Measurements from ENCODE around the gene ATP1B4. TPM values are rescaled to one million over a fixed set of nuclear protein-coding genes. Genes with fewer than 3 reads are reported as not detected.

Gene ATP1B4
- total and polyA plus RNA-seq, 12 donors, result not detected

GRCh38 chrX:120429776-120430540 is 68.1 kb downstream of the ATP1B4 start:
- WGBS, 4 donors, result 76 to 94% (median 86%) methylated on average over 2 of the region's 2 CpGs
- no peak for DNase-seq
- intact Hi-C loops (cut with DNase I), result no loop called here
- no peaks in the 10 kb centered on the region for H3K36me3 ChIP-seq (replicated peaks in 1 of 2)
- H3K4me1 ChIP-seq (replicated peaks in 1 of 2), result peaks cover 3 to 9% of the 10 kb centered on the region in 2 donors
- H3K27ac ChIP-seq, result no peak overlapping the region
- TF ChIP-seq CTCF (IDR thresholded peaks at IDR 0.05) (no peak), POLR2A (IDR thresholded peaks at IDR 0.05) (no peak)
- H3K27me3 ChIP-seq, result no peaks in the 10 kb centered on the region
- no peaks in the 10 kb centered on the region for H3K9me3 ChIP-seq (replicated peaks in 1 of 3)
- no peak overlapping the region for H3K4me3 ChIP-seq

Other genes with a start within 250 kb of the ATP1B4 start
- 1 to 10 TPM in 2 of 9 donors, under 1 TPM in 2, not detected in 5; 0.46 to 1.4 (median 1.0) TPM for gene RHOXF1, start 246.2 kb upstream of the ATP1B4 start, total RNA-seq
- gene RHOXF1, start 246.2 kb upstream of the ATP1B4 start, polyA plus RNA-seq, result 1 to 10 TPM in 2 of 3 donors, not detected in 1; 2.2 to 3.8 TPM
- gene RHOXF2, start 203.5 kb upstream of the ATP1B4 start, total RNA-seq, result under 1 TPM in 2 of 9 donors, not detected in 7; 0.15 to 0.18 TPM
- under 1 TPM in 1 of 3 donors, not detected in 2; 0.08 TPM for gene RHOXF2, start 203.5 kb upstream of the ATP1B4 start, polyA plus RNA-seq
- 10 to 100 TPM in 7 of 9 donors, 1 to 10 TPM in 2; 9.8 to 34.8 (median 14.1) TPM for gene ZBTB33, start 111.3 kb upstream of the ATP1B4 start, total RNA-seq
- 10 to 100 TPM in 1 of 3 donors, 1 to 10 TPM in 2; 1.9 to 14.4 (median 2.7) TPM for gene ZBTB33, start 111.3 kb upstream of the ATP1B4 start, polyA plus RNA-seq
- gene TMEM255A, start 50.6 kb upstream of the ATP1B4 start, total RNA-seq, result 1 to 10 TPM in 4 of 9 donors, under 1 TPM in 5; 0.09 to 3.1 (median 0.83) TPM
- gene TMEM255A, start 50.6 kb upstream of the ATP1B4 start, polyA plus RNA-seq, result 1 to 10 TPM in 2 of 3 donors, under 1 TPM in 1; 0.91 to 2.3 (median 1.0) TPM
- gene LAMP2, start 107.2 kb downstream of the ATP1B4 start, total RNA-seq, result 100 to 1,000 TPM in 8 of 9 donors, 10 to 100 TPM in 1; 92.1 to 206 (median 168) TPM
- 100 to 1,000 TPM in 1 of 3 donors, 10 to 100 TPM in 2; 15.8 to 192 (median 20.7) TPM for gene LAMP2, start 107.2 kb downstream of the ATP1B4 start, polyA plus RNA-seq
- 10 to 100 TPM; 28.3 to 55.3 (median 42.4) TPM for gene CUL4B, start 198.9 kb downstream of the ATP1B4 start, total RNA-seq
- gene CUL4B, start 198.9 kb downstream of the ATP1B4 start, polyA plus RNA-seq, result 10 to 100 TPM; 24.7 to 47.0 (median 26.9) TPM
- 10 to 100 TPM in 8 of 9 donors, 1 to 10 TPM in 1; 8.2 to 66.0 (median 36.9) TPM for gene MCTS1, start 242.0 kb downstream of the ATP1B4 start, total RNA-seq
- 10 to 100 TPM; 32.6 to 78.2 (median 38.5) TPM for gene MCTS1, start 242.0 kb downstream of the ATP1B4 start, polyA plus RNA-seq

Data from adrenal gland (tissue), 12 donors.